NCI-H524 (cell line): ENCODE results near the gene SLC4A7.
A peak's percentile ranks its signal among the peaks of the same experiment; 100 is the strongest.
"Not testable (repeated sequence)": the region's sequence is repeated elsewhere in the genome, so short reads cannot be mapped to it uniquely, and the experiment has no call there.

Source experiments
- DNase-seq, 2 experiments: peaks; one replicate each; lab custom pipeline; 2025; lab: John Stamatoyannopoulos, UW

Gene SLC4A7

GRCh38 chr3:27486336-27486735 is 2.2 kb upstream of the SLC4A7 start:
- peak; percentile 78 to 88 for DNase-seq

GRCh38 chr3:27485866-27486265 is 1.7 kb upstream of the SLC4A7 start:
- peak; percentile 78 to 88 for DNase-seq

GRCh38 chr3:27483117-27484014 is 818 bp downstream of the SLC4A7 start:
- peak; percentile 51 to 56 for DNase-seq

- no peak for DNase-seq
These were observed 4.2 kb downstream of the SLC4A7 start for GRCh38 chr3:27479806-27480543.

GRCh38 chr3:27471923-27472550 is 12.1 kb downstream of the SLC4A7 start:
- no peak for DNase-seq

- no peak for DNase-seq
These were observed 15.8 kb downstream of the SLC4A7 start for GRCh38 chr3:27468283-27468886.

- peak; percentile 5 to 52 for DNase-seq
These were observed 16.6 kb downstream of the SLC4A7 start for GRCh38 chr3:27467545-27467944.

GRCh38 chr3:27464646-27465045 is 19.5 kb downstream of the SLC4A7 start:
- no peak for DNase-seq

- no peak for DNase-seq
These were observed 22.0 kb downstream of the SLC4A7 start for GRCh38 chr3:27462228-27462627.

- DNase-seq, result no peak
These were observed 25.3 kb downstream of the SLC4A7 start for GRCh38 chr3:27458929-27459328.

- DNase-seq, result no peak
These were observed 27.6 kb downstream of the SLC4A7 start for GRCh38 chr3:27456554-27456953.

GRCh38 chr3:27454914-27455313 is 29.3 kb downstream of the SLC4A7 start:
- DNase-seq, result no peak

- DNase-seq, result no peak
These were observed 29.7 kb downstream of the SLC4A7 start for GRCh38 chr3:27454461-27454860.

GRCh38 chr3:27452368-27453090 is 31.7 kb downstream of the SLC4A7 start:
- no peak for DNase-seq

- DNase-seq, result no peak
These were observed 32.3 kb downstream of the SLC4A7 start for GRCh38 chr3:27451842-27452241.

- DNase-seq, result no peak
These were observed 32.9 kb downstream of the SLC4A7 start for GRCh38 chr3:27451251-27451650.

GRCh38 chr3:27449530-27450150 is 34.5 kb downstream of the SLC4A7 start:
- no peak for DNase-seq

- not testable (repeated sequence) for DNase-seq
These were observed 41.2 kb downstream of the SLC4A7 start for GRCh38 chr3:27442995-27443394.

GRCh38 chr3:27438352-27438751 is 45.8 kb downstream of the SLC4A7 start:
- DNase-seq, result not testable (repeated sequence)

GRCh38 chr3:27431116-27431515 is 53.1 kb downstream of the SLC4A7 start:
- no peak for DNase-seq

- DNase-seq, result no peak
These were observed 54.3 kb downstream of the SLC4A7 start for GRCh38 chr3:27429909-27430308.
